Mononuclear cell (primary cell): ENCODE data around the gene CSRP3. TPM values are rescaled to one million over a fixed set of nuclear protein-coding genes. Genes with fewer than 3 reads are reported as not detected.

Experiments used
- H3K27me3 ChIP-seq: 2 replicates; pipeline ENCODE4 v1.6.0; 2011; ENCODE audit warnings: low read length, control low read depth; ENCODE audit not compliant: insufficient read depth
- H3K4me1 ChIP-seq: 2 replicates; pipeline ENCODE4 v1.5.1; 2011; ENCODE audit warnings: mild to moderate bottlenecking, low read length, control low read depth; ENCODE audit not compliant: insufficient read depth
- H3K4me3 ChIP-seq: 2 replicates; pipeline ENCODE4 v1.5.1; 2011; ENCODE audit warnings: mild to moderate bottlenecking, low read length, moderate library complexity
- H3K9me3 ChIP-seq: 2 replicates; pipeline ENCODE4 v1.5.1; 2011; ENCODE audit warnings: low read depth, mild to moderate bottlenecking, control low read depth, low read length
- total RNA-seq: library from RNA; depleted of rRNA; stranded (reverse); fragments of >200 nt; gene quantifications from one replicate; pipeline ENCODE4 v1.2.3, GENCODE V29; 2012

The CSRP3 gene
- total RNA-seq, 1 donor: not detected

GRCh38 chr11:19234231-19234817 lies 32.5 kb upstream of the CSRP3 start:
- no peaks in the 10 kb centered on the region for H3K27me3 ChIP-seq
- H3K4me1 ChIP-seq: peaks cover 2% of the 10 kb centered on the region
- H3K9me3 ChIP-seq: no peaks in the 10 kb centered on the region
- no peak overlapping the region for H3K4me3 ChIP-seq

GRCh38 chr11:19232910-19233503 lies 31.2 kb upstream of the CSRP3 start:
- Histone ChIP-seq H3K9me3 (no peaks in the 10 kb centered on the region), H3K27me3 (no peaks in the 10 kb centered on the region), H3K4me3 (no peak overlapping the region), H3K4me1 (no peaks in the 10 kb centered on the region)

GRCh38 chr11:19229671-19230070 lies 27.9 kb upstream of the CSRP3 start:
- Histone ChIP-seq H3K4me1 (no peaks in the 10 kb centered on the region), H3K27me3 (no peaks in the 10 kb centered on the region), H3K4me3 (no peak overlapping the region), H3K9me3 (no peaks in the 10 kb centered on the region)

GRCh38 chr11:19228968-19229367 lies 27.2 kb upstream of the CSRP3 start:
- Histone ChIP-seq H3K4me3 (no peak overlapping the region), H3K4me1 (no peaks in the 10 kb centered on the region), H3K27me3 (no peaks in the 10 kb centered on the region), H3K9me3 (no peaks in the 10 kb centered on the region)

GRCh38 chr11:19226378-19227195 lies 24.8 kb upstream of the CSRP3 start:
- H3K9me3 ChIP-seq: no peaks in the 10 kb centered on the region
- no peak overlapping the region for H3K4me3 ChIP-seq
- no peaks in the 10 kb centered on the region for H3K27me3 ChIP-seq
- H3K4me1 ChIP-seq: no peaks in the 10 kb centered on the region

- no peak overlapping the region for H3K4me3 ChIP-seq
- H3K4me1 ChIP-seq: no peaks in the 10 kb centered on the region
- H3K27me3 ChIP-seq: no peaks in the 10 kb centered on the region
- no peaks in the 10 kb centered on the region for H3K9me3 ChIP-seq
Observed at GRCh38 chr11:19225581-19225980, 23.8 kb upstream of the CSRP3 start.

- H3K4me3 ChIP-seq: no peak overlapping the region
- H3K4me1 ChIP-seq: no peaks in the 10 kb centered on the region
- H3K9me3 ChIP-seq: no peaks in the 10 kb centered on the region
- H3K27me3 ChIP-seq: no peaks in the 10 kb centered on the region
Observed at GRCh38 chr11:19225123-19225522, 23.3 kb upstream of the CSRP3 start.

- H3K27me3 ChIP-seq: no peaks in the 10 kb centered on the region
- H3K4me1 ChIP-seq: no peaks in the 10 kb centered on the region
- no peak overlapping the region for H3K4me3 ChIP-seq
- H3K9me3 ChIP-seq: no peaks in the 10 kb centered on the region
Observed at GRCh38 chr11:19220903-19221724, 19.3 kb upstream of the CSRP3 start.

GRCh38 chr11:19218786-19219460 lies 17.1 kb upstream of the CSRP3 start:
- no peaks in the 10 kb centered on the region for H3K4me1 ChIP-seq
- no peaks in the 10 kb centered on the region for H3K27me3 ChIP-seq
- no peaks in the 10 kb centered on the region for H3K9me3 ChIP-seq
- H3K4me3 ChIP-seq: no peak overlapping the region

- Histone ChIP-seq H3K27me3 (peaks cover under 1% of the 10 kb centered on the region), H3K4me3 (no peak overlapping the region), H3K4me1 (no peaks in the 10 kb centered on the region), H3K9me3 (no peaks in the 10 kb centered on the region)
Observed at GRCh38 chr11:19218216-19218615, 16.4 kb upstream of the CSRP3 start.

- H3K4me3 ChIP-seq: no peak overlapping the region
- H3K9me3 ChIP-seq: no peaks in the 10 kb centered on the region
- no peaks in the 10 kb centered on the region for H3K4me1 ChIP-seq
- peaks cover 7% of the 10 kb centered on the region for H3K27me3 ChIP-seq
Observed at GRCh38 chr11:19216709-19217374, 15.1 kb upstream of the CSRP3 start.

GRCh38 chr11:19216021-19216420 lies 14.2 kb upstream of the CSRP3 start:
- no peak overlapping the region for H3K4me3 ChIP-seq
- H3K4me1 ChIP-seq: no peaks in the 10 kb centered on the region
- H3K27me3 ChIP-seq: peaks cover 7% of the 10 kb centered on the region
- H3K9me3 ChIP-seq: no peaks in the 10 kb centered on the region

- H3K4me1 ChIP-seq: no peaks in the 10 kb centered on the region
- peaks cover 7% of the 10 kb centered on the region for H3K27me3 ChIP-seq
- H3K4me3 ChIP-seq: no peak overlapping the region
- no peaks in the 10 kb centered on the region for H3K9me3 ChIP-seq
Observed at GRCh38 chr11:19209617-19210370, 8.0 kb upstream of the CSRP3 start.
